NCI-H1105 (cell line): ENCODE results near the gene ARRB1.

Experiments used
- DNase-seq: peaks from one replicate; lab custom pipeline; 2025; lab: John Stamatoyannopoulos, UW

ARRB1 gene

DNA sequence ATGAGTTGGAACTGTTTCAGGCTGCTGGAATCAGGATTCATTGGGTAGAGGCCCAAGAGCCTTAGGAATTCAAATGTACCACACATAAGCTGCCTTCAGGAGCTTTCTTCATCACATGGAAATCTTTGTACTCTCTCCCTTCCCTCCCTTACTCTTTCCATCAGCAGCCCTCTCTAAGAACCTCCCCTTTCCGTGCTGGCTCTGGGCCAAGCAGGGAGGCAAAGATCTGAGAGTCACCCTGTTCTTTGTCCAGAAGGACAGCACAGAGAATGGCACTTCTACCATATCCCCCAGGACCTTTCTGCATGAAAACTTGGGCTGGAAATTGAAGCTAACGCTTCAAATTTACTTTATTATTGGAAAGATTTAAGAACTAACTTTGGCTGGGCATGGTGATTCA, 131.6 kb downstream of the ARRB1 start:
- DNase-seq: no peak

DNA sequence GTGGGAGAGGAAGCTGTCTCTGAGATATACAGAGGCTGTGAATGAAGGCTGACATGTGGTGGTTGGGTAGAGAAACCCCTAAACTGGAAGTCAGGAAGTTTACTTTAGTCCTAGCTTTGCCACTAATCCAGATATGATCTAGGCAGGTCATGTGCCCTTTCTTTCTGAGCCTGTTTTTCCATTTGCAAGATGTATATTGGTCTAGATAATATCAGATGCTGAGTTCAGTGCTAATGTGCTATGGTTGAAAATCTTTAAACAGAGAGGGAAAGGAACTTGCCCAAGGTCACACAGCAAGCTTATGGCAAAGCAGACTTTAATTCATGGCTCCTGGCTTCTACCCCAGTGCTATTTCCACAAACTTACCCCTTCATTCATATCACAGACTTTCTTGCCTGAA, 136.6 kb downstream of the ARRB1 start:
- no peak for DNase-seq

DNA sequence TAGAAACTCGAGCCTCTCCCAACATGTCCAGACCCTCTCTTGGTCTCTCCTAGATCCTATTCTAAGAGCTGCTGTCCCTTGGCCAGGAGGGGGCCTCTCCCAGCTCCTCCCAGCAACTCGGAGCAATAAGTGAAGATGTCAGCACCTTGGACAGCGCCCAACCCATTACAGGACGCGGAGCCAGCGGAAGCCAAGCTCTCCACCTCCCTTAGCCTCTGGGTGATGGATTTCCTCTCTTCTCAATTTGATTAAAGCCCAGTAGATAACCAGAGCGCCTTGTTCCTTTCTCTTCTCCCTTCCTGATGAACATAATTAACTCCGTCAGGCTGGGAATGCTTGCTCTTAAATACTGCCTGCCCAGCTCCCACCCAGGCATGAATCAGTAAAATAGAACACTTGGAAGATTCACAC, 137.0 kb downstream of the ARRB1 start:
- no peak for DNase-seq
